HL-60/S4 treated with retinoic acid at 250 ng/mL for 4 days and 3 days (cell line): ENCODE data around the gene ERRFI1.

ENCODE experiments used
- in situ Hi-C: fragments of 300-500 bp; cut with MboI; formaldehyde crosslinking; loops from 2 replicates; pipeline ENCODE4 v1.7.0; 2022; ENCODE audit warnings: low sequenced_read_pairs

ERRFI1 gene

GRCh38 chr1:8046391-8046790 is 20.3 kb upstream of the ERRFI1 start:
- in situ Hi-C loops: no loop called here

- in situ Hi-C loops: no loop called here
These were observed 17.5 kb upstream of the ERRFI1 start for GRCh38 chr1:8043621-8044020.

GRCh38 chr1:8042134-8042533 is 16.0 kb upstream of the ERRFI1 start:
- in situ Hi-C loops: no loop called here

DNA sequence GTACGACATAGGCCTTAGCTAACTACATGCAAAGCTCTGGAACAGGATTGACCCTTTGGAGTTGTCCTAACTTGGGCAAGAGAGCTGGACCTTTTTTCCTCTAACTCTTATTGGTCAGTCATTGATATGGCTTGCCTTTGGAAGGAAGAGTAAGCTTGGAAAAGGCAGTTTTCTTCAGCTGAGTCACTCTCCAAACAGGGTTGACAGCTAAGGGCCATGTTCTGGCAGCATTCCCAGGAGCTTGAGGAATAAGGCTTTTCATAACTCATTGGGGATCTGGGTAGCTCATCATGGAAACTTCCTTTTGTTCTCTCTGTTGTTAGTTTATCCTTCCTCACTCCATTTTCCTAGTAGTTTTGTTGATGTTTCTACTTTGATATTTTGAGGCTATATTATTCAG is 14.5 kb upstream of the ERRFI1 start:
- in situ Hi-C loops: no loop called here

- in situ Hi-C loops: no loop called here
These were observed 13.0 kb upstream of the ERRFI1 start for GRCh38 chr1:8039071-8039470.

- in situ Hi-C loops: no loop called here
These were observed 9.2 kb upstream of the ERRFI1 start for GRCh38 chr1:8035289-8035688.

DNA sequence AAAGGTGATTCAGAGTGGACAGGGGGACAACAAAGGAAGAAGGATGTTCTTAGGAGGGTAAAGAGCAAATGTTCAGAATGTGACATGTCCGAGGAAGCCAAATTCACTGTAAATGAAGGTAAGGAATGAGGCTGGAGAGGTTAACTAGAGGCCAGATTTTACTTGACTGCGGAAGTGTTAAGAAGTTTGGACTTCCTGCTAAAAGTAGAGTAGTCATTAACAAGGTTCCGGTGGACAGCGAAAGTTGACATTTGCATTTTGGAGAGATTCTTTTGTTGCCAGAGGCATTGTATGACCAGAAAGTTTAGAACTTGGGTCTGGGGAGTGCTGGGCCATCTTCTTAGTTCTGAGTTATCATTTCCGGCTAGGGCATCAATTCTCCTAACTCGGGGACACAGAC is 7.2 kb upstream of the ERRFI1 start:
- in situ Hi-C loops: no loop called here

DNA sequence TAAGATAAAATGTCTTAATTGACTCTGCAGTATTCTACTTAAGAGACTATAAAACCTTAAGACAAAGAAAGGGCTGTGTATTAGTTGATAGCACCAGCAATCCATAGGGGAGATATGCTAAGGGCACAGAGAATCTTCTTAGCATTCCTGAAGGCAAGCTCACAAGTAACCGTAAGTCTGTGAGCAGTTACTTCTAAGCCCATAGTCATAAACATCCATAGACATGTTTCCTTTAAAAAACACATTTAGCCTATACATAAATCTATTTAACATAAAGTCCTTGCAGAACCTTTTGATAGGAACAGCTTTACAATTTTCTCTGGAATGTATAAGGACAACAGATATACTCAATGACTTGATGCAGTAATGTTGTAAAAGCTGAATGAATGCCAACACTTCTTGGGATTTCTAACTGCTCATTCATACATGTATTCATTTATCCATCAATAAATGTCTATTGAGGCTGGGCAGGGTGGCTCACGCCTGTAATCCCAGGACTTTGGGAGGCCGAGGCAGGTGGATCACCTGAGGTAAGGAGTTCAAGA is 6.3 kb upstream of the ERRFI1 start:
- in situ Hi-C loops: no loop called here

DNA sequence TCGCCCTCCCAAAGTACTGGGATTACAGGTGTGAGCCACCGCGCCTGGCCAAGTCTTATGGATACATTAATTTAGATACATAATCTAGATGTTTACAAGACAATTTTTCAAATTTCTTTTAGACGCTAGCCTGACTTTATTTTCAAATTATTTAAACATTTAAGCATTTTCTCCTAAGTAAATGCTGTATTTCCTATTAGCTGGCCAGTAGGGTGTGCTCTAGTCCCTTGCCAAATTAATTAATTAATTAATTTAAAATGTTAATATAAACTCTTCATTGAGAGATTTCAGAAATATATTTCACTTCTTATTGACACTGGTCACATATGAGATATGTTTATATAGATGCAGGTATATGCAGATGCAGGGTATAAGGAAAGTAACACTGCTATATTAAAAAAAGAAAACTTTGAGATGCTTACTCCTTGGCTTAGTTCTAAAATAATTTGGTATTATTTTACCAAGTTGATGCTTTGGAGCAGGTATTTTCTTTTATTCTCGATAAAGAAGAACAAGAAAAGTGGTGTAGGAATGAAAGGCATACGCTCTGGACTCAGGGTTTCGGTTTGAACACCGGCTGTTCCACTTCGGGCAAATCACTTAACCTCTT is 5.2 kb upstream of the ERRFI1 start:
- in situ Hi-C loops: no loop called here

GRCh38 chr1:8028571-8028910 is 2.4 kb upstream of the ERRFI1 start:
- in situ Hi-C loops: no loop called here

DNA sequence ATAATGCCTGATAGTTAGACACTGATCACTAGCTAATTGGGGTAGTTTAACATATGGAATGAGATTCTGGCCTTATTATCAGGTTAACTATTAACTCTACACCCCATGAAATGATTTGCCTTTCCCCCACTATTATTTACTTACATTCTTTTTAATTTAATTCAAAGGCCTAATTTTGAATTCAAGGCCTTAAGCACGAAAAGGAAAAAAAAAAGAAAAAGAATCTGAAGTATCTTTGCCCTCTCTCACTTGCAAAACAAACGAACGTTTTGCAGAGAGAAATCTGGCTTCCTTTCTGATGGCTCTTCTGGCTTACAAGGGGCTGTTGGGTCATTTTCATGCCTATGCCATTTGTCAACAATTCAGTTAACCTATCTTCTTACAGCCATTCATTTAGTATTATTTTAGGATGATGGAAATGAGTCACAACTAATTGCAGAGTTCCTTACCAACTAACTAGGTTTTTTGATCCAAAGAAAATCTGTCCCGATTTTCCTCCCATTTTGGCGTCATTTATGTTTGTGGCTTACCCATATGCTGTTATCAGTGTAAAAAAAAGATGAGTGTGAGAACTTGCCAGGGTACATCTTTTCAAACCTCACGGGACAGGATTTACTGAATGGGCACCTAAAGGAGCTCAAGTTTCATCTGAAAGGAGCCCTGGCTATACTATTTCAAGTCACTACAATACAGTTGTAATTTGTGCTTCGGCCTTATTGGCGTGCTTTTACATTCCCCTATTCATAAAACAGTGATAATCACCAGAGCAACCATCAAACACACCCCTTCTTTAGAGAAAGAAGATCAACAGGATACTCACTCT is 1.9 kb upstream of the ERRFI1 start:
- in situ Hi-C loops: no loop called here

DNA sequence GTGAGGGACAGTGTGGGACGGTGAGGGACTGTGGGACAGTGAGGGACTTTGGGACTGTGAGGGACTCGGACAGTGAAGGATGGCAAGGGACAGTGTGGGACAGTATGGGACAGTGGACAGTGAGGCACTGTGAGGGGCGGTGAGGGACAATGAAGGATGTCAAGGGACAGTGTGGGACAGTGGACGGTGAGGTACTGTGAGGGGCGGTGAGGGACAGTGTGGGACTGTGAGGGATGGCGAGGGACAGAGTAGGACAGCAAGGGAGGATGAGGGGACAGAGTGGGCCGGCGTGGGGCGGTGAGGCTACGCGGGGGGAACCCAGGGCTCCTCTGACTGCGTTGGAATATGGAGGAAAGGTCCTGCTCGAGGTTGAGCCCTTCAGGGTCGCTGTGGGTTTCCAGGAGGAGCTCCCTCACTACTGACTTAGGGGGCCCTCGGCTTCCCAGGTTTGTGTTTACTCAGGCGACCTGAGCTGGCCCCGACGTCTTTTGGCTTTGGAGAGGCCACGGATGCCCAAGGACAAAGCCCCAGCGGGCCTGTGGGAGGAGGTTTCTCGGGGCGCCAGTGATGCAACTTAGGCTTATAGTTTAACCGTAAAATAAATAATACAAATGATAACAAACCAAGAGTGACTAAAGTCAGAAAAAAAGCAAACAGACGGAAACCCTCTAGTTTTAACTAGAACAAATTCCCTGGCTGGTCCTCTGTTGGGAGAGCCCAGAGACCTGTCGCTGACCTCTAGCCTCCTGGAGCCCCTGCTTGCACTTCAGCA is 1.1 kb upstream of the ERRFI1 start:
- in situ Hi-C loops: no loop called here

- in situ Hi-C loops: no loop called here
These were observed 401 bp downstream of the ERRFI1 start for GRCh38 chr1:8025671-8026144.

DNA sequence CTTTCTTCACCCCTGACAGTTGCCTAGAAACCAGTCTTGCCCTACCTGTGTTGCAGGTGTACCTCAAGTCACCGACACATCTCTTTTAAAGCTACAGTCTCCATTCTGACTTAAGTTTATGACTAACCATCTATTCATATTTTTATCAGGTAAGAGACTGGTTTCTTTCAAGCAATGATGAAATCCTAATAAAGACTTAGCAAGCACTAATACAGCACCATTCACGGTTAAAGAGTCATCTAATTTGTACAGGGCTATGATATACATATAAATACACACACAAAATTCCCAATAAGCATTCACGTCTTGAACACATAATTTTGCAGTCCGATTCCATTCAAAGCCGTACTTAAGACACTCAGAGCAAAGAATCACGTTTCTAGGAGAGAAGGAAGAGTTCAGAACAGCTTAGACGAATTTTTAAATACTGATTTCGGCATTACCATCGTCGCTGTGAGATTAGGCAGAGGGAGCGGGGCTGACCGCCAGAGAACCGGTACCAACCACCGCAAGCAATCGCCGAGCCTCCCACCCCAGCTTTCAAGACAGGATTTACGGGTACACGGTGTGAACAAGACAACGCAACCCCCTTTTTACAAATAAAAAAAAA is 943 bp downstream of the ERRFI1 start:
- in situ Hi-C loops: no loop called here

- in situ Hi-C loops: loop anchor here (25.0 kb wide), 2 partner anchors 288 to 713 kb away; partner anchors contain the start of gene SLC45A1
These were observed 1.8 kb downstream of the ERRFI1 start for GRCh38 chr1:8024329-8024728.

DNA sequence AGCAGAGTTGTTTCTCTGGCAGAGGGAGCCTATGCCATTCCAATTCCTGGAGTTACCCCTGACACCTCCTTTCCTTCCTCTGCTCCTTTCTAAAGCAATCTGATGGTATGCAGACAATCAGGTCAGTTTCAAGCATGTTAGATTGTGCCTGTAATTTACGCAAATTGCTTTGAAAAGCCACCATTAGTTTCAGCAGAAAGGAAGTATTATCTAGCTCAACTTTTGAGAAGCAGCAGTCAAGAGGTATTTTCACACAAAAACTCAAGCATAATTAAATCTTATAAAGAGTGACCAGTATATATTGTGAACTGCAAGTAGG is 2.2 kb downstream of the ERRFI1 start:
- in situ Hi-C loops: loop anchor here (25.0 kb wide), 2 partner anchors 288 to 713 kb away; partner anchors contain the start of gene SLC45A1

- in situ Hi-C loops: loop anchor here (25.0 kb wide), 2 partner anchors 289 to 714 kb away; partner anchors contain the start of gene SLC45A1
These were observed 2.7 kb downstream of the ERRFI1 start for GRCh38 chr1:8023287-8023994.

DNA sequence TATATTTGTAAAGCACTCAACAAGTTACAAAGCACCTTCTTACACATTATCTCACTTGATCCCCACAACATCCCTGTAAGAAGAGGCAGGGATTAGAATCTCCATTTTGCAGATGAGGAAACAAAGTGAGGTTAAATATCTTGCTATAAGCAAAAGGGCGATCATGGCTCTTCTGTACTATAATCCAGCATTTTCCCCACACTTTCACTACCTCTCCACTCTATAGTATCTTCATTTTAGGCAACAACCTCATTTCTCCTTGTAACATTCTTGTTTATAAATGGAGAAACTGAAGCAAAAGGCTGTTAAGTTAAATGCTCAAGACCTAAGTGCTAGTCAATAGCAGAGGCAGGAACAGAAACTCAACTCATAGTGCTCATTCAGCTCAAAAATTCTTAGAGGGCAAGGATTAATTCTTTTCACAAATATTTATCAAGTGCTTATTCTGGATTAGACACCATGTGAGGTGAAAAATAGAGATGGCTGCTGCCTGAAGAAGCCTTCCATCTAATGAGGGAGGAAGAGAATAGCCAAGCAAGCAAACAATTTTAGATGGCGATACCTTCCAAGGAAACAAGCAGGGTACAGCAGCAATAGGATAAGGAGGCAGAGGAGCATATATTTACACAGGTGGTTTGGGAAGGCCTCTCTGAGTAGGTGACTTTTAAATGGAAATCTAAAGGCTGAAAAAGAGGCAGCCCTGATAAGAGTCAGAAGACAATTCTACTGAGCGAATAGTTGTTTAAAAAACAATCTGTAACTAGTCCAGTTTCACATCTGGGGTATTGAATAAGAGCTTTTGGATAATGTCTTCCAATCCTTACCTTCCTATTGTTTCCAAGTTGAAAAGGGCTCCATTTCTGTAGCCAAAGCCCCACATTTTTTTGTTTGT is 3.5 kb downstream of the ERRFI1 start:
- in situ Hi-C loops: loop anchor here (25.0 kb wide), 2 partner anchors 290 to 715 kb away; partner anchors contain the start of gene SLC45A1

DNA sequence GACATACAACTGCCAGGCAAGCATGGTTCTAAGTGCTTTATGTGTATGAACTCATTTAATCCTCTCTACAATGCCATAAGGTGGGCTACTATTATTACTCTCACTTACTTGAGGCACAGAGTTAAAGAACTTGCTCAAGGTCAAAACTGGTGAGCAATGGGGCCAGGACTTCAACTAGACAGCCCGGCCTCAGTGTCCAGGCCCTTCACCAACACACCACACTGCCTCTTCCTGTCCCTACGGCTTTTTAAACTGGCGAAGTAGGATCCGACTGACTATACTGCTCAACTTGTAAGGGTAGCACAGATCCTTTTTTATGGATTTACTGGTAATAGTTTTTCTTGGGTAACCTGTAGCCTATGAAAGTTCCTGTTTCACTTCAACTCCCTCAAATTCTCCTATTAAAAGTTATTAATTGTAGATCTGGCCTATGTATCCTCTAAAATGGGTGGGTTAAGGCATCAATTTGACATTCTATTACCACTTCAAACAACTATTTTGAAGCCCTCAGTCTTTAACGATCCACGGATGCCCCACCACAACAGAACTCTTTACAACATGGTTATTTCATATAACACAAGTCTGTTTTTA is 4.3 kb downstream of the ERRFI1 start:
- in situ Hi-C loops: loop anchor here (25.0 kb wide), 2 partner anchors 291 to 716 kb away; partner anchors contain the start of gene SLC45A1
